HCT116 (cell line): ENCODE measurements around the gene ASGR2. TPM values are rescaled to one million over a fixed set of nuclear protein-coding genes. Genes with fewer than 3 reads are reported as not detected.

Source experiments
- ATAC-seq: fragments of 200-7000 bp; cut with Tn5 transposase; 2 replicates; pipeline ENCODE4 v1.9.1; 2020; ENCODE audit warnings: mild to moderate bottlenecking, moderate library complexity
- BruUV-seq: library from RNA; stranded (reverse); fragments of 400-500 nt; replicated peaks from 2 replicates; lab custom pipeline; 2021; lab: Mats Ljungman, UMichigan
- CTCF ChIA-PET: fragments of 300-600 bp; sonication (Branson Sonifier 250); formaldehyde crosslinking; loops from one replicate; lab custom pipeline; 2021; ENCODE audit warnings: antibody characterized with exemption; lab: Charles Lee
- POLR2A ChIA-PET: fragments of 300-600, 350-600 bp; sonication (Branson Sonifier 250); formaldehyde crosslinking; loops from one replicate; lab custom pipeline; 2021; ENCODE audit warnings: antibody characterized with exemption; lab: Charles Lee
- RAD21 ChIA-PET, 2 experiments: fragments of 300-600 bp; sonication (Branson Sonifier 250); formaldehyde crosslinking; loops; one replicate each; lab custom pipeline; 2023; ENCODE audit warnings: low total read pairs in 2 of 2; ENCODE audit not compliant: uncharacterized antibody in 2 of 2, unreplicated experiment in 2 of 2, low non-redundant PET in 1 of 2; lab: Charles Lee
- DNase-seq: peaks from one replicate; pipeline ENCODE4 v3.0.0-alpha.2; 2010; ENCODE audit warnings: low read depth, low spot score
- H2AFZ ChIP-seq: fragments of 200-600 bp; shearing (Covaris generic), sonication (generic); 2 replicates; pipeline ENCODE4 v1.6.1; 2017; ENCODE audit warnings: low read depth, mixed run types, mixed read lengths, antibody characterized with exemption, low read length; ENCODE audit not compliant: poor library complexity, severe bottlenecking
- H3K27ac ChIP-seq: 2 replicates; pipeline ENCODE4 v1.5.1; 2012; ENCODE audit warnings: low read depth, low read length
- H3K27me3 ChIP-seq: fragments of 200-600 bp; sonication (generic); 2 replicates; pipeline ENCODE4 v1.6.1; 2016; ENCODE audit warnings: mixed run types, low read length, mixed read lengths; ENCODE audit not compliant: insufficient read depth
- H3K36me3 ChIP-seq, 2 experiments: fragments of 200-500 bp in 1 of 2; fragments of 200-600 bp in 1 of 2; sonication (Bioruptor generic) in 1 of 2; sonication (generic) in 1 of 2; 2 replicates each; pipeline versions ENCODE4 v1.5.1 to v1.6.1; 2014 to 2016; ENCODE audit warnings: low read length in 2 of 2, inconsistent platforms in 1 of 2, mixed read lengths in 1 of 2, mixed run types in 1 of 2; ENCODE audit not compliant: insufficient read depth in 2 of 2, control insufficient read depth in 1 of 2
- H3K4me1 ChIP-seq, 2 experiments: fragments of 200-600 bp in 1 of 2; sonication (generic) in 1 of 2; 2 replicates each; pipeline versions ENCODE4 v1.5.1 to v1.6.1; 2012 to 2017; ENCODE audit warnings: low read length in 2 of 2, inconsistent platforms in 1 of 2, mild to moderate bottlenecking in 1 of 2, mixed read lengths in 1 of 2, mixed run types in 1 of 2, moderate library complexity in 1 of 2; ENCODE audit not compliant: insufficient read depth in 2 of 2, control insufficient read depth in 1 of 2
- H3K4me2 ChIP-seq: fragments of 200-600 bp; sonication (generic); 2 replicates; pipeline ENCODE4 v1.6.1; 2017; ENCODE audit warnings: mixed run types, low read length, mixed read lengths
- H3K4me3 ChIP-seq, 2 experiments: fragments of 200-600 bp in 1 of 2; sonication (generic) in 1 of 2; replicated peaks in 1 of 2; 2 replicates each; pipeline ENCODE4 v1.5.1; 2011 to 2016; ENCODE audit warnings: low read length in 2 of 2, control low read depth in 1 of 2, low read depth in 1 of 2, mild to moderate bottlenecking in 1 of 2, mixed read lengths in 1 of 2, mixed run types in 1 of 2
- H3K79me2 ChIP-seq: fragments of 200-600 bp; sonication (generic); 2 replicates; pipeline ENCODE4 v1.6.1; 2017; ENCODE audit warnings: mild to moderate bottlenecking, mixed run types, low read length, moderate library complexity, mixed read lengths; ENCODE audit not compliant: insufficient read depth
- H3K9ac ChIP-seq: fragments of 200-600 bp; sonication (generic); 2 replicates; pipeline ENCODE4 v1.6.1; 2016; ENCODE audit warnings: low read length, mixed read lengths
- H3K9me2 ChIP-seq: fragments of 200-600 bp; sonication (generic), shearing (Covaris generic); 2 replicates; pipeline ENCODE4 v1.6.1; 2017; ENCODE audit warnings: mixed run types, mild to moderate bottlenecking, moderate library complexity; ENCODE audit not compliant: insufficient read depth
- H3K9me3 ChIP-seq, 2 experiments: fragments of 200-500 bp in 1 of 2; fragments of 200-600 bp in 1 of 2; sonication (Bioruptor generic) in 1 of 2; sonication (generic) in 1 of 2; 2 replicates each; pipeline ENCODE4 v1.6.1; 2014 to 2017; ENCODE audit warnings: low read length in 2 of 2, mixed read lengths in 2 of 2, inconsistent platforms in 1 of 2, low read depth in 1 of 2, mild to moderate bottlenecking in 1 of 2, mixed run types in 1 of 2, moderate library complexity in 1 of 2; ENCODE audit not compliant: control insufficient read depth in 1 of 2, insufficient read depth in 1 of 2
- H4K20me1 ChIP-seq: fragments of 200-600 bp; sonication (generic), shearing (Covaris generic); 2 replicates; pipeline ENCODE4 v1.6.1; 2017; ENCODE audit warnings: mixed run types, mild to moderate bottlenecking, moderate library complexity; ENCODE audit not compliant: insufficient read depth
- CEBPB ChIP-seq: IDR thresholded peaks from 2 replicates; pipeline ENCODE4 v1.6.1; 2012; ENCODE audit warnings: low read depth
- EGR1 ChIP-seq: IDR thresholded peaks from 2 replicates; pipeline ENCODE4 v1.6.1; 2012; ENCODE audit warnings: low read depth
- ELF1 ChIP-seq: IDR thresholded peaks from 2 replicates; pipeline ENCODE4 v1.6.1; 2012; ENCODE audit warnings: low read depth, borderline replicate concordance
- EZH2 ChIP-seq: fragments of 200-600 bp; sonication (generic); IDR thresholded peaks from 2 replicates; pipeline ENCODE4 v1.6.1; 2017; ENCODE audit warnings: antibody characterized with exemption, mixed run types
- EZH2phosphoT487 ChIP-seq: fragments of 200-600 bp; IDR thresholded peaks from 2 replicates; pipeline ENCODE4 v1.6.1; 2018; ENCODE audit warnings: antibody characterized with exemption, borderline replicate concordance
- JUND ChIP-seq: IDR thresholded peaks from 2 replicates; pipeline ENCODE4 v1.6.1; 2012
- POLR2A ChIP-seq: IDR thresholded peaks from 2 replicates; pipeline ENCODE4 v1.7.0; 2011; ENCODE audit warnings: borderline replicate concordance; ENCODE audit not compliant: insufficient read depth, insufficient read length; ENCODE audit errors: extremely low read depth
- POLR2AphosphoS5 ChIP-seq: IDR thresholded peaks from 2 replicates; pipeline ENCODE4 v1.6.1; 2011; ENCODE audit warnings: mild to moderate bottlenecking, low read depth, low read length, moderate library complexity
- RAD21 ChIP-seq: IDR thresholded peaks from 2 replicates; pipeline ENCODE4 v1.6.1; 2012; ENCODE audit warnings: low read depth, mild to moderate bottlenecking
- REST ChIP-seq: IDR thresholded peaks from 2 replicates; pipeline ENCODE4 v1.6.1; 2012; ENCODE audit warnings: low read depth
- SIN3A ChIP-seq: IDR thresholded peaks from 2 replicates; pipeline ENCODE4 v1.6.1; 2012; ENCODE audit warnings: low read depth
- SP1 ChIP-seq: IDR thresholded peaks from 2 replicates; pipeline ENCODE4 v1.6.1; 2012; ENCODE audit warnings: low read depth
- SRF ChIP-seq: IDR thresholded peaks from 2 replicates; pipeline ENCODE4 v1.6.1; 2012; ENCODE audit warnings: low read depth
- TCF7L2 ChIP-seq: IDR thresholded peaks from 2 replicates; pipeline ENCODE4 v1.7.0; 2011; ENCODE audit warnings: borderline replicate concordance, inconsistent platforms; ENCODE audit not compliant: insufficient read depth, insufficient read length; ENCODE audit errors: extremely low read depth
- YY1 ChIP-seq: IDR thresholded peaks from 2 replicates; pipeline ENCODE4 v1.6.1; 2011; ENCODE audit warnings: low read length, low read depth, moderate library complexity, mild to moderate bottlenecking; ENCODE audit not compliant: insufficient replicate concordance; ENCODE audit errors: extremely low read depth
- ZBTB33 ChIP-seq: IDR thresholded peaks from 2 replicates; pipeline ENCODE4 v1.6.1; 2011; ENCODE audit warnings: mild to moderate bottlenecking, low read length, moderate library complexity; ENCODE audit not compliant: insufficient replicate concordance; ENCODE audit errors: extremely low read depth
- ZFX ChIP-seq: fragments of 450-650 bp; IDR thresholded peaks from 2 replicates; pipeline ENCODE4 v1.6.1; 2017
- ZNF274 ChIP-seq: fragments of 200-500 bp; sonication (Bioruptor generic); IDR thresholded peaks from 2 replicates; pipeline ENCODE4 v1.6.1; 2014; ENCODE audit warnings: mild to moderate bottlenecking, low read depth, low read length, inconsistent platforms
- intact Hi-C: fragments of 100-400 bp; cut with micrococcal nuclease; formaldehyde crosslinking; loops from 2 replicates; pipeline ENCODE4 v1.10.0; 2022
- total RNA-seq: library from RNA; stranded (reverse); gene quantifications from one replicate; pipeline ENCODE4 v1.2.1, GENCODE V29; 2021; ENCODE audit not compliant: unreplicated experiment
- TF ChIP-seq, protein P1 (sequence below): IDR thresholded peaks from 2 replicates; pipeline ENCODE4 v1.6.1; 2012
- TF ChIP-seq, protein P2 (sequence below): IDR thresholded peaks from 2 replicates; pipeline ENCODE4 v1.6.1; 2012

ASGR2 gene
- total RNA-seq, 1 experiment from 2014 or later = 0.32 TPM

DNA sequence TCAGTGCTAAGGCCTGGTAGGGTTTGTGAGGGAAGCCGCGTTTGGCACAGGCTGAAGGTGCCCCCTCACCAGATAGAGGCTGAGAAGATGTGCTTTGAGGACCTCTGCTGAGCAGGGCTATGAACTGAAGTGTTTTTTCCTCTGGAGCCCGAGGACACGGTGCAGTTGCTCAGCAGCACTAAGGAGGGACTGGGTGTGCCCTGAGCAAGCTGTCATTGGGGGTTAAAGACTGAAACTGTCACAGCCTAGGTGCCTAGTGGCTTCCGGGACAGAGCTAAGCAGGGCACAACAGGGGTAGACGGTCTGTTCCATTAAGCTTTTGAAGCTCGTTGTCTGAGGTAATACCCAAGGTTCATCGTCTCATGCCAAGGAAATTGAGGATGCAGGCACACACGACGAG is 24.8 kb upstream of the ASGR2 start:
- ATAC-seq = no peak
- BruUV-seq = no TSS peak
- no peaks in the 10 kb centered on the region for H3K9me3 ChIP-seq
- no peaks in the 10 kb centered on the region for H3K36me3 ChIP-seq
- DNase-seq = no peak
- no peak overlapping the region for H3K4me2 ChIP-seq
- ChIA-PET CTCF (interaction anchor here (1.1 to 1.8 kb wide), 3 partner anchors 26 to 93 kb away, joined by 3 to 6 read pairs (median 4); no protein-coding TSS in a partner anchor), POLR2A (no interaction called here), RAD21 (no interaction called here)
- no peak overlapping the region for H3K27ac ChIP-seq
- intact Hi-C loops = no loop called here
- H3K4me1 ChIP-seq = peaks cover 13 to 26% of the 10 kb centered on the region in 2 experiments
- H4K20me1 ChIP-seq = no peaks in the 10 kb centered on the region
- TF ChIP-seq, protein P1, sequence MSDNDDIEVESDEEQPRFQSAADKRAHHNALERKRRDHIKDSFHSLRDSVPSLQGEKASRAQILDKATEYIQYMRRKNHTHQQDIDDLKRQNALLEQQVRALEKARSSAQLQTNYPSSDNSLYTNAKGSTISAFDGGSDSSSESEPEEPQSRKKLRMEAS = no peak
- TF ChIP-seq TCF7L2 (no peak), POLR2AphosphoS5 (no peak), POLR2A (no peak), EZH2 (no peak), ELF1 (no peak), SIN3A (no peak), EZH2phosphoT487 (no peak), SRF (no peak), RAD21 (no peak), ZBTB33 (no peak), ZFX (no peak), ZNF274 (no peak), YY1 (no peak), CEBPB (no peak), REST (no peak), SP1 (no peak), EGR1 (no peak), JUND (no peak)
- TF ChIP-seq, protein P2, sequence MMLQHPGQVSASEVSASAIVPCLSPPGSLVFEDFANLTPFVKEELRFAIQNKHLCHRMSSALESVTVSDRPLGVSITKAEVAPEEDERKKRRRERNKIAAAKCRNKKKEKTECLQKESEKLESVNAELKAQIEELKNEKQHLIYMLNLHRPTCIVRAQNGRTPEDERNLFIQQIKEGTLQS = no peak
- no peaks in the 10 kb centered on the region for H3K79me2 ChIP-seq
- no peaks in the 10 kb centered on the region for H3K27me3 ChIP-seq
- H2AFZ ChIP-seq = no peak overlapping the region
- H3K9me2 ChIP-seq = no peaks in the 10 kb centered on the region
- no peak overlapping the region for H3K4me3 ChIP-seq
- H3K9ac ChIP-seq = no peak overlapping the region
